Vagina (tissue), 2 donors: ENCODE data around the gene TCTN3.
"Not testable (repeated sequence)": the region's sequence is repeated elsewhere in the genome, so short reads cannot be mapped to it uniquely, and the experiment has no call there.

Experiments
- POLR2A ChIP-seq, 2 donors: fragments of 450-650 bp; IDR thresholded peaks; one replicate each; pipeline ENCODE4 v1.6.1; 2017; ENCODE audit warnings: antibody characterized with exemption in 2 of 2, mild to moderate bottlenecking in 2 of 2, moderate library complexity in 2 of 2
- TF ChIP-seq, protein P1 (sequence below), 3 experiments: fragments of 450-650 bp in 2 of 3; fragments of 200-600 bp in 1 of 3; sonication (generic) in 1 of 3; IDR thresholded peaks; one replicate each; pipeline ENCODE4 v1.5.1; 2017 to 2019; ENCODE audit warnings: antibody characterized with exemption in 3 of 3, mild to moderate bottlenecking in 2 of 3, moderate library complexity in 2 of 3

DNA sequence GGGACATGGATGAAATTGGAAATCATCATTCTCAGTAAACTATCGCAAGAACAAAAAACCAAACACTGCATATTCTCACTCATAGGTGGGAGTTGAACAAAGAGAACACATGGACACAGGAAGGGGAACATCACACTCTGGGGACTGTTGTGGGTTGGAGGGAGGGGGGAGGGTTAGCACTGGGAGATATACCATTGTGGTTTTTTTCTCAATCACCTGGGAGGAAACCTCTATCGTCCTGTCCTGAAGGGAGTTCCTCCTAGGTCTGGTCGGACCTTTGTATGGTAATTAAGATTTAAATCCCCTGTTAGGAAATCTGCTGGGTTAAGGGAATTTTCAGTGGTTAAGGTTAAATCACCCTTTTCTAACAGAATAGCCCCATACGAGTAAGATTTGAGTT is 28.8 kb upstream of the TCTN3 start:
- TF ChIP-seq, protein P1, sequence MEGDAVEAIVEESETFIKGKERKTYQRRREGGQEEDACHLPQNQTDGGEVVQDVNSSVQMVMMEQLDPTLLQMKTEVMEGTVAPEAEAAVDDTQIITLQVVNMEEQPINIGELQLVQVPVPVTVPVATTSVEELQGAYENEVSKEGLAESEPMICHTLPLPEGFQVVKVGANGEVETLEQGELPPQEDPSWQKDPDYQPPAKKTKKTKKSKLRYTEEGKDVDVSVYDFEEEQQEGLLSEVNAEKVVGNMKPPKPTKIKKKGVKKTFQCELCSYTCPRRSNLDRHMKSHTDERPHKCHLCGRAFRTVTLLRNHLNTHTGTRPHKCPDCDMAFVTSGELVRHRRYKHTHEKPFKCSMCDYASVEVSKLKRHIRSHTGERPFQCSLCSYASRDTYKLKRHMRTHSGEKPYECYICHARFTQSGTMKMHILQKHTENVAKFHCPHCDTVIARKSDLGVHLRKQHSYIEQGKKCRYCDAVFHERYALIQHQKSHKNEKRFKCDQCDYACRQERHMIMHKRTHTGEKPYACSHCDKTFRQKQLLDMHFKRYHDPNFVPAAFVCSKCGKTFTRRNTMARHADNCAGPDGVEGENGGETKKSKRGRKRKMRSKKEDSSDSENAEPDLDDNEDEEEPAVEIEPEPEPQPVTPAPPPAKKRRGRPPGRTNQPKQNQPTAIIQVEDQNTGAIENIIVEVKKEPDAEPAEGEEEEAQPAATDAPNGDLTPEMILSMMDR (IDR thresholded peaks at IDR 0.05) = not testable (repeated sequence)
- not testable (repeated sequence) for TF ChIP-seq POLR2A (IDR thresholded peaks at IDR 0.05)
